ENCODE results near the gene PTGR1. TPM values are rescaled to one million over a fixed set of nuclear protein-coding genes. Genes with fewer than 3 reads are reported as not detected.

Gene PTGR1
- total and polyA plus RNA-seq, 2 of the 8 experiments (the other 6 are each of a cell fraction or from before 2014, with no cell fraction given): 16.9 to 28.5 TPM

GRCh38 chr9:111622626-111623025, 23.2 kb upstream of the PTGR1 start:
- Histone ChIP-seq H3K36me3 (ENCODE audit: control insufficient read depth in 2 of 4, insufficient read depth in 4 of 4, low read length in 3 of 4) (no peaks in the 10 kb centered on the region), H3K4me1 (replicated peaks in 1 of 4; ENCODE audit: control insufficient read depth in 3 of 4, insufficient read depth in 4 of 4, low read length in 3 of 4) (no peaks in the 10 kb centered on the region), H4K91ac (replicated peaks; ENCODE audit: insufficient read length, low read length) (no peak overlapping the region), H3K4me3 (ENCODE audit: extremely low read depth in 1 of 4, insufficient read depth in 2 of 4, low read depth in 3 of 4, low read length in 4 of 4) (no peak overlapping the region), H3K79me2 (ENCODE audit: control insufficient read depth in 1 of 2, insufficient read depth in 2 of 2, low read length in 2 of 2) (no peaks in the 10 kb centered on the region), H4K8ac (ENCODE audit: extremely low read depth, insufficient read depth, low read length) (no peak overlapping the region), H3K79me1 (ENCODE audit: low read depth, low read length) (no peaks in the 10 kb centered on the region), H3K4me2 (ENCODE audit: insufficient read depth in 1 of 2, low read depth in 2 of 2, low read length in 2 of 2) (no peak overlapping the region), H2BK20ac (ENCODE audit: low read length) (no peak overlapping the region), H3K9me3 (ENCODE audit: insufficient read depth in 2 of 2, low read depth in 1 of 2, low read length in 1 of 2) (peaks cover 0 to 3% of the 10 kb centered on the region in 2 experiments; a peak in 1 of 4 replicates), H4K20me1 (replicated peaks in 1 of 2; ENCODE audit: control insufficient read depth in 1 of 2, insufficient read depth in 2 of 2, low read length in 2 of 2) (no peaks in the 10 kb centered on the region), H2AK5ac (ENCODE audit: low read depth, low read length) (no peak overlapping the region), H2BK120ac (replicated peaks; ENCODE audit: low read depth, low read length) (no peak overlapping the region), H4K5ac (ENCODE audit: insufficient read length, low read depth, low read length) (no peak overlapping the region), H3K14ac (ENCODE audit: insufficient read length) (no peak overlapping the region), H3K23me2 (ENCODE audit: low read depth, low read length) (no peaks in the 10 kb centered on the region), H3K9ac (replicated peaks in 1 of 4; ENCODE audit: extremely low read depth in 1 of 4, low read depth in 3 of 4, low read length in 3 of 4) (no peak overlapping the region), H2BK15ac (ENCODE audit: low read length) (no peak overlapping the region), H3K27ac (ENCODE audit: low read depth, low read length) (no peak overlapping the region), H3K56ac (replicated peaks; ENCODE audit: insufficient read length, low read depth, low read length) (no peak overlapping the region), H2BK5ac (ENCODE audit: low read depth, low read length) (no peak overlapping the region), H3K27me3 (replicated peaks in 1 of 4; ENCODE audit: control insufficient read depth in 3 of 4, extremely low read depth in 1 of 4, insufficient read depth in 3 of 4, low read length in 3 of 4) (peaks cover 0 to 1% (median 0%) of the 10 kb centered on the region in 4 experiments; a peak in 1 of 7 replicates), H2BK12ac (ENCODE audit: low read depth, low read length) (no peak overlapping the region), H3K4ac (replicated peaks; ENCODE audit: insufficient read length, low read depth, low read length) (no peak overlapping the region), H3K23ac (ENCODE audit: insufficient read length) (no peak overlapping the region), H2AFZ (ENCODE audit: low read length) (no peak overlapping the region; the same call in 1 of the 2 replicates), H3K18ac (ENCODE audit: extremely low read depth, low read length) (no peak overlapping the region)
- FAIRE-seq: no peak
- WGBS, 2 experiments (ENCODE audit: extremely low coverage in 1 of 2, insufficient coverage in 1 of 2, insufficient read length in 1 of 2, insufficient replicate concordance in 2 of 2, low coverage in 1 of 2, low lambda C conversion rate in 2 of 2, missing lambda C conversion rate in 1 of 2): 93% methylated on average over 3 of the region's 3 CpGs; no CpG with 5 or more reads in 1 of the 2 experiments
- TF ChIP-seq TAF1 (IDR thresholded peaks at IDR 0.05; ENCODE audit: low read depth, low read length): no peak
- no peak for TF ChIP-seq RBBP5 (IDR thresholded peaks at IDR 0.05; ENCODE audit: borderline replicate concordance, low read depth, low read length)
- no peak for TF ChIP-seq ATF3 (IDR thresholded peaks at IDR 0.05; ENCODE audit: insufficient read depth, low read depth, low read length)
- TF ChIP-seq ZNF274 (IDR thresholded peaks at IDR 0.05; ENCODE audit: borderline replicate concordance, extremely low read depth, low read length): no peak
- DNase-seq (ENCODE audit: low read depth in 1 of 2, low spot score in 2 of 2): no peak
- POLR2A ChIA-PET (ENCODE audit: partially characterized antibody): interaction anchor here (2.1 to 2.3 kb wide), 2 partner anchors 9 to 23 kb away, joined by 8 to 11 read pairs; partner anchors contain the start of genes DNAJC25 and PTGR1
- CTCF ChIA-PET (ENCODE audit: partially characterized antibody): interaction anchor here (0.7 to 2.5 kb wide), 2 partner anchors 10 to 24 kb away, joined by 4 to 23 read pairs; no protein-coding TSS in a partner anchor

Measured in H1 (cell line).